HG03432 (cell line): ENCODE results near the gene GPER1.
A peak's percentile ranks its signal among the peaks of the same experiment; 100 is the strongest.
"Not testable (repeated sequence)": the region's sequence is repeated elsewhere in the genome, so short reads cannot be mapped to it uniquely, and the experiment has no call there.

Experiments used
- ATAC-seq: cut with Tn5 transposase; IDR thresholded peaks from one replicate; pipeline ENCODE4 v1.9.1; 2021; ENCODE audit warnings: mild to moderate bottlenecking, moderate library complexity; ENCODE audit not compliant: unreplicated experiment

GPER1 gene

GRCh38 chr7:1087952-1088920 is at the start of gene GPER1:
Gene GPER1 (plus strand): TSS chr7:1088113. CDS start chr7:1091729, 3,616 bp downstream.
- no peak for ATAC-seq

GRCh38 chr7:1040233-1040632 is 47.7 kb upstream of the GPER1 start:
- ATAC-seq: not testable (repeated sequence)

- no peak for ATAC-seq
Observed at GRCh38 chr7:1040790-1041189, 47.1 kb upstream of the GPER1 start.

GRCh38 chr7:1041551-1042491 is 46.1 kb upstream of the GPER1 start:
- ATAC-seq: no peak

- no peak for ATAC-seq
Observed at GRCh38 chr7:1042492-1042833, 45.5 kb upstream of the GPER1 start.

GRCh38 chr7:1043552-1044188 is 44.2 kb upstream of the GPER1 start:
- no peak for ATAC-seq

- ATAC-seq: peak; percentile 89
Observed at GRCh38 chr7:1044189-1045068, 43.5 kb upstream of the GPER1 start, which contains the start of gene GPR146. Gene GPR146 (plus strand): TSS chr7:1044546. CDS start chr7:1057516, 12,970 bp downstream.

GRCh38 chr7:1045069-1046063 is 42.5 kb upstream of the GPER1 start:
- ATAC-seq: no peak

- no peak for ATAC-seq
Observed at GRCh38 chr7:1046722-1047679, 40.9 kb upstream of the GPER1 start.

GRCh38 chr7:1049006-1049741 is 38.7 kb upstream of the GPER1 start:
- no peak for ATAC-seq

GRCh38 chr7:1049801-1050200 is 38.1 kb upstream of the GPER1 start:
- ATAC-seq: no peak

GRCh38 chr7:1050254-1050906 is 37.5 kb upstream of the GPER1 start:
- ATAC-seq: no peak

- no peak for ATAC-seq
Observed at GRCh38 chr7:1050956-1051690, 36.8 kb upstream of the GPER1 start.

- no peak for ATAC-seq
Observed at GRCh38 chr7:1052031-1052818, 35.7 kb upstream of the GPER1 start.

GRCh38 chr7:1053002-1053411 is 34.9 kb upstream of the GPER1 start:
- ATAC-seq: no peak
